K562 (cell line): Measurements from ENCODE around the gene NOTCH3. TPM values are rescaled to one million over a fixed set of nuclear protein-coding genes. Genes with fewer than 3 reads are reported as not detected.

Experiments
- ATAC-seq: fragments of 200-7000 bp; cut with Tn5 transposase; 3 replicates; pipeline ENCODE4 v1.9.1; 2020; ENCODE audit warnings: moderate library complexity
- BruUV-seq: library from RNA; stranded (reverse); fragments of 400-500 nt; replicated peaks from 2 replicates; lab custom pipeline; 2021; lab: Mats Ljungman, UMichigan
- CTCF ChIA-PET: fragments of 300-600 bp; formaldehyde crosslinking; extraction: SDS; loops from one replicate; lab custom pipeline; 2021; ENCODE audit warnings: low intra/inter-chr PET ratio; lab: Yijun Ruan, JAX
- POLR2A ChIA-PET: fragments of 300-600, 350-650 bp; sonication (Branson Sonifier 250); formaldehyde crosslinking; extraction: SDS; loops from one replicate; lab custom pipeline; 2021; ENCODE audit warnings: antibody characterized with exemption, inconsistent platforms; lab: Yijun Ruan, JAX
- DNase-seq, 4 experiments: peaks; one replicate each; pipeline versions ENCODE4 v3.0.0 to v3.0.0-alpha.2; 2011 to 2018; ENCODE audit warnings: low spot score in 3 of 4, mixed read lengths in 3 of 4; ENCODE audit errors: extremely low read depth in 1 of 4
- FAIRE-seq: peaks from 2 replicates; lab custom pipeline; 2011; peaks lifted over from hg19 to GRCh38; lab: Jason Lieb, UNC
- H2AFZ ChIP-seq: 2 replicates; pipeline ENCODE4 v1.6.0; 2011; ENCODE audit warnings: low read depth, low read length, control low read depth, inconsistent platforms
- H3K27ac ChIP-seq: fragments of 200-600 bp; 3 replicates; pipeline ENCODE4 v1.8.0; 2011; ENCODE audit warnings: low read depth, mild to moderate bottlenecking, control low read depth, inconsistent platforms, low read length, moderate library complexity, mixed read lengths; ENCODE audit errors: extremely low read depth
- H3K27me3 ChIP-seq, 2 experiments: fragments of 300-600 bp in 1 of 2; 2 replicates in 1 of 2; 3 replicates in 1 of 2; pipeline versions ENCODE4 v1.6.0 to v1.8.0; 2011; ENCODE audit warnings: inconsistent platforms in 2 of 2, low read length in 2 of 2, mild to moderate bottlenecking in 1 of 2, mixed read lengths in 1 of 2, moderate library complexity in 1 of 2; ENCODE audit not compliant: control insufficient read depth in 2 of 2, insufficient read depth in 2 of 2
- H3K36me3 ChIP-seq: fragments of 300-600 bp; 3 replicates; pipeline ENCODE4 v1.8.0; 2011; ENCODE audit warnings: mild to moderate bottlenecking, low read length, inconsistent platforms; ENCODE audit not compliant: control insufficient read depth, insufficient read depth
- H3K4me1 ChIP-seq, 2 experiments: fragments of 200-600 bp in 1 of 2; replicated peaks in 1 of 2; 2 replicates in 1 of 2; 3 replicates in 1 of 2; pipeline versions ENCODE4 v1.5.1 to v1.8.0; 2011; ENCODE audit warnings: inconsistent platforms in 2 of 2, low read length in 2 of 2, mild to moderate bottlenecking in 1 of 2, mixed read lengths in 1 of 2, moderate library complexity in 1 of 2; ENCODE audit not compliant: control insufficient read depth in 2 of 2, insufficient read depth in 2 of 2
- H3K4me2 ChIP-seq: 2 replicates; pipeline ENCODE4 v1.6.1; 2011; ENCODE audit warnings: low read length, control low read depth, inconsistent platforms, mixed read lengths; ENCODE audit not compliant: insufficient read depth
- H3K4me3 ChIP-seq: fragments of 200-600 bp; sonication (generic), shearing (Covaris generic); 2 replicates; pipeline ENCODE4 v1.5.1; 2016; ENCODE audit warnings: control low read depth, inconsistent platforms
- H3K79me2 ChIP-seq: fragments of 200-600 bp; 3 replicates; pipeline ENCODE4 v1.8.0; 2011; ENCODE audit warnings: low read length, inconsistent platforms; ENCODE audit not compliant: control insufficient read depth, insufficient read depth
- H3K9ac ChIP-seq, 2 experiments: 2 replicates each; pipeline versions ENCODE4 v1.6.0 to v1.6.1; 2011; ENCODE audit warnings: low read depth in 2 of 2, low read length in 2 of 2, control low read depth in 1 of 2, inconsistent platforms in 1 of 2, mild to moderate bottlenecking in 1 of 2, mixed read lengths in 1 of 2; ENCODE audit not compliant: insufficient read depth in 1 of 2
- H3K9me1 ChIP-seq: one replicate; pipeline ENCODE4 v1.6.0; 2011; ENCODE audit warnings: inconsistent platforms, mild to moderate bottlenecking, low read length, moderate library complexity; ENCODE audit not compliant: control insufficient read depth, insufficient read depth
- H3K9me3 ChIP-seq: replicated peaks from 2 replicates; pipeline ENCODE4 v1.5.1; 2011; ENCODE audit warnings: low read depth, low read length, inconsistent platforms; ENCODE audit not compliant: control insufficient read depth, insufficient read depth
- H4K20me1 ChIP-seq: replicated peaks from 2 replicates; pipeline ENCODE4 v1.6.1; 2011; ENCODE audit warnings: low read length, inconsistent platforms, mixed read lengths; ENCODE audit not compliant: control insufficient read depth, insufficient read depth
- BHLHE40 ChIP-seq: IDR thresholded peaks from 2 replicates; pipeline ENCODE4 v1.6.1; 2011; ENCODE audit warnings: low read length, improper control_type of control experiment
- HMGN3 ChIP-seq: IDR thresholded peaks from 2 replicates; pipeline ENCODE4 v1.6.1; 2011; ENCODE audit warnings: borderline replicate concordance, low read depth, mild to moderate bottlenecking, mixed read lengths, low read length; ENCODE audit not compliant: insufficient read length; ENCODE audit errors: extremely low read depth
- MAFF ChIP-seq: IDR thresholded peaks from 2 replicates; pipeline ENCODE4 v1.6.1; 2012; ENCODE audit warnings: low read length, improper control_type of control experiment
- NBN ChIP-seq: fragments of 450-650 bp; IDR thresholded peaks from 2 replicates; pipeline ENCODE4 v1.6.1; 2016; ENCODE audit warnings: low read depth, mild to moderate bottlenecking
- PHB2 ChIP-seq: fragments of 450-650 bp; IDR thresholded peaks from 2 replicates; pipeline ENCODE4 v1.6.1; 2017; ENCODE audit warnings: low read depth
- PRMT5 ChIP-seq: sonication (generic); formaldehyde crosslinking; IDR thresholded peaks from 2 replicates; pipeline ENCODE4 v1.5.0; 2020; ENCODE audit warnings: missing genetic modification reagents
- ZMIZ1 ChIP-seq, 2 experiments: fragments of 150-350 bp in 1 of 2; IDR thresholded peaks; 2 replicates each; pipeline ENCODE4 v1.6.1; 2012 to 2016; ENCODE audit warnings: low read depth in 2 of 2, low read length in 2 of 2, mild to moderate bottlenecking in 1 of 2, moderate library complexity in 1 of 2
- ZNF212 ChIP-seq: fragments of 450-650 bp; formaldehyde crosslinking; IDR thresholded peaks from 2 replicates; pipeline ENCODE4 v1.4.0; 2020; ENCODE audit warnings: mild to moderate bottlenecking
- ZNF592 ChIP-seq: fragments of 450-650 bp; IDR thresholded peaks from 2 replicates; pipeline ENCODE4 v1.6.1; 2017; ENCODE audit warnings: antibody characterized with exemption, mild to moderate bottlenecking
- WGBS: fragments of 100-300 bp; shearing (Covaris generic); methylation state at CpG from one replicate; pipeline ENCODE4 v1.1.6; 2016; ENCODE audit warnings: low coverage, mixed read lengths; ENCODE audit not compliant: insufficient coverage; ENCODE audit errors: missing lambda C conversion rate; 5-methylcytosine and 5-hydroxymethylcytosine counted together
- in situ Hi-C: fragments of 300-500 bp; cut with MboI; formaldehyde crosslinking; loops from 4 replicates; pipeline ENCODE4 v1.15.0; 2018; ENCODE audit warnings: inconsistent platforms, mixed read lengths
- intact Hi-C: fragments of 100-400 bp; cut with micrococcal nuclease; formaldehyde crosslinking; loops from 2 replicates; pipeline ENCODE4 v1.14.2; 2022
- polyA plus RNA-seq, 8 experiments: library from polyadenylated mRNA; depleted of rRNA in 4 of 8; stranded (reverse) in 5 of 8; unstranded in 3 of 8; fragments of >200 nt; fragmentation: Nextera tagmentation in 2 of 8; fragmentation: Illumina TruSeq in 1 of 8; extraction: Ambion mirVana in 2 of 8; extraction: Trizol in 1 of 8; gene quantifications; 2 replicates each; pipeline versions ENCODE4 v1.2.1 to v1.2.3, GENCODE V29; 2011 to 2014; ENCODE audit warnings: inconsistent platforms in 1 of 8, missing spikeins in 1 of 8
- total RNA-seq, 7 experiments: library from RNA; depleted of rRNA in 6 of 7; stranded (reverse); fragments of >200 nt in 6 of 7; fragmentation: Illumina TruSeq in 2 of 7; extraction: Trizol in 2 of 7; gene quantifications; 2 replicates each; pipeline versions ENCODE4 v1.2.1 to v1.2.3, GENCODE V29; 2011 to 2021; ENCODE audit warnings: low replicate concordance in 1 of 7
- TF ChIP-seq, protein P1 (sequence below): fragments of 450-650 bp; IDR thresholded peaks from one replicate; pipeline ENCODE4 v1.6.1; 2018; ENCODE audit warnings: mild to moderate bottlenecking, moderate library complexity; ENCODE audit not compliant: partially characterized antibody

NOTCH3 gene
- total and polyA plus RNA-seq, 9 of the 15 experiments (the other 6 are each of a cell fraction or from before 2014, with no cell fraction given) = under 0.01 to 1.2 (median 0.16) TPM

GRCh38 chr19:15181394-15181793 lies 19.4 kb downstream of the NOTCH3 start:
- CTCF ChIA-PET = interaction anchor here (1.5 kb wide), 1 partner anchor 375 kb away, joined by 5 read pairs; no protein-coding TSS in a partner anchor
- BruUV-seq = no TSS peak
- FAIRE-seq = no peak
- intact Hi-C loops = loop anchor here (5.0 kb wide), 1 partner anchor 376 kb away; no protein-coding TSS in a partner anchor
- DNase-seq = no peak
- ATAC-seq = no peak
- Histone ChIP-seq H3K4me1 (peaks cover 4 to 43% of the 10 kb centered on the region in 2 experiments; a peak in 4 of 5 replicates), H3K9ac (0 out of 4 replicates have a peak overlapping the region, but pooled peaks of 1 of the 2 experiments have one; percentile 90), H3K4me3 (peak overlapping the region; percentile 62; the same call in 1 of the 2 replicates), H3K9me3 (no peaks in the 10 kb centered on the region), H3K4me2 (peak overlapping the region; percentile 94), H3K9me1 (peaks cover 4% of the 10 kb centered on the region), H3K27ac (no peak overlapping the region), H3K79me2 (no peaks in the 10 kb centered on the region), H2AFZ (peak overlapping the region; percentile 100), H4K20me1 (0 out of 2 replicates have a peak, but pooled peaks cover 7% of the 10 kb centered on the region), H3K36me3 (no peaks in the 10 kb centered on the region), H3K27me3 (peaks cover 6 to 18% of the 10 kb centered on the region in 2 experiments; a peak in 4 of 5 replicates)
- in situ Hi-C loops = no loop called here
- 41% methylated on average over 16 of the region's 23 CpGs for WGBS
- POLR2A ChIA-PET = interaction anchor here (0.6 to 1.4 kb wide), 9 partner anchors 9 to 818 kb away, joined by 3 to 7 read pairs (median 3); no protein-coding TSS in a partner anchor
- TF ChIP-seq ZNF592 (no peak), NBN (no peak), MAFF (no peak), BHLHE40 (no peak), ZNF212 (CRISPR knock-in tag) (no peak), PRMT5 (no peak), PHB2 (no peak), ZMIZ1 (IDR thresholded peaks at IDR 0.05; ENCODE audit: low read depth in 2 of 2, low read length in 2 of 2) (no peak), HMGN3 (peak; percentile 12)
- TF ChIP-seq, protein P1, sequence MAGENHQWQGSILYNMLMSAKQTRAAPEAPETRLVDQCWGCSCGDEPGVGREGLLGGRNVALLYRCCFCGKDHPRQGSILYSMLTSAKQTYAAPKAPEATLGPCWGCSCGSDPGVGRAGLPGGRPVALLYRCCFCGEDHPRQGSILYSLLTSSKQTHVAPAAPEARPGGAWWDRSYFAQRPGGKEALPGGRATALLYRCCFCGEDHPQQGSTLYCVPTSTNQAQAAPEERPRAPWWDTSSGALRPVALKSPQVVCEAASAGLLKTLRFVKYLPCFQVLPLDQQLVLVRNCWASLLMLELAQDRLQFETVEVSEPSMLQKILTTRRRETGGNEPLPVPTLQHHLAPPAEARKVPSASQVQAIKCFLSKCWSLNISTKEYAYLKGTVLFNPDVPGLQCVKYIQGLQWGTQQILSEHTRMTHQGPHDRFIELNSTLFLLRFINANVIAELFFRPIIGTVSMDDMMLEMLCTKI = no peak
